Measurements from ENCODE around the gene MACROD1. TPM values are rescaled to one million over a fixed set of nuclear protein-coding genes. Genes with fewer than 3 reads are reported as not detected.

The MACROD1 gene
- polyA plus RNA-seq, 1 donor (not counting 4 experiments of a cell fraction or from before 2014, with no cell fraction given): 4.6 TPM

DNA sequence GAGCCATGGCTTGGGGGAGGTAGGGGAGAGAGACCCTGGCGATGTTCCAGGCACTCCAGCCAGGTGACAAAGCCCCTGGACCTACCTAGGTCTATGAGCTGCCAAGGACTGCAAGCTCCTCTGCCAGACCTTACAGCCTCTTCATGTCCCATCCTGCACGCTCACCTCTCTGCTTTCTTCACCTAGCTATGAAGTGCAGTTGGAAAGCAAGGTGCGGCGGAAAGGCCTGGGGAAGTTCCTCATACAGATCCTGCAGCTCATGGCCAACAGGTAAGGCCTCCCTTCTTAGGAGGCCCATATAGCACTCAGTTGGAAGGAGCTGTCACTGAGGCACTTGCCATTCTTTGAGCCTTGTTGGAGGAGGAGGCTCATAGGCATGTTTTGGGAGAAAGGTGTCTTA, 213.3 kb downstream of the MACROD1 start:
- H3K4me2 ChIP-seq (ENCODE audit: control insufficient read depth, extremely low read depth, insufficient read depth, low read depth, low read length): peak overlapping the region; percentile 73
- no peaks in the 10 kb centered on the region for H3K9me3 ChIP-seq (ENCODE audit: control insufficient read depth, low read depth, low read length)
- TF ChIP-seq EZH2 (IDR thresholded peaks at IDR 0.05; ENCODE audit: low read length): no peak
- TF ChIP-seq, protein P1, sequence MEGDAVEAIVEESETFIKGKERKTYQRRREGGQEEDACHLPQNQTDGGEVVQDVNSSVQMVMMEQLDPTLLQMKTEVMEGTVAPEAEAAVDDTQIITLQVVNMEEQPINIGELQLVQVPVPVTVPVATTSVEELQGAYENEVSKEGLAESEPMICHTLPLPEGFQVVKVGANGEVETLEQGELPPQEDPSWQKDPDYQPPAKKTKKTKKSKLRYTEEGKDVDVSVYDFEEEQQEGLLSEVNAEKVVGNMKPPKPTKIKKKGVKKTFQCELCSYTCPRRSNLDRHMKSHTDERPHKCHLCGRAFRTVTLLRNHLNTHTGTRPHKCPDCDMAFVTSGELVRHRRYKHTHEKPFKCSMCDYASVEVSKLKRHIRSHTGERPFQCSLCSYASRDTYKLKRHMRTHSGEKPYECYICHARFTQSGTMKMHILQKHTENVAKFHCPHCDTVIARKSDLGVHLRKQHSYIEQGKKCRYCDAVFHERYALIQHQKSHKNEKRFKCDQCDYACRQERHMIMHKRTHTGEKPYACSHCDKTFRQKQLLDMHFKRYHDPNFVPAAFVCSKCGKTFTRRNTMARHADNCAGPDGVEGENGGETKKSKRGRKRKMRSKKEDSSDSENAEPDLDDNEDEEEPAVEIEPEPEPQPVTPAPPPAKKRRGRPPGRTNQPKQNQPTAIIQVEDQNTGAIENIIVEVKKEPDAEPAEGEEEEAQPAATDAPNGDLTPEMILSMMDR (optimal IDR thresholded peaks at IDR 0.05 in 1 of 3, IDR thresholded peaks at IDR 0.05 in 1 of 3, conservative IDR thresholded peaks at IDR 0.05 in 1 of 3; ENCODE audit: extremely low read depth in 1 of 3, insufficient read depth in 2 of 3, low read length in 3 of 3): no peak
- no peak for FAIRE-seq
- peak overlapping the region in 1 of 3 experiments; percentile 34 for H3K4me3 ChIP-seq (ENCODE audit: control insufficient read depth in 2 of 3, extremely low read depth in 1 of 3, insufficient read depth in 2 of 3, low read depth in 1 of 3, low read length in 3 of 3)
- H4K20me1 ChIP-seq (ENCODE audit: control insufficient read depth, extremely low read depth, insufficient read depth, low read length): no peaks in the 10 kb centered on the region
- dilution Hi-C loops (cut with MboI; ENCODE audit: extremely low pct_ligation_motif_present, low sequenced_read_pairs): no loop called here
- H3K9me1 ChIP-seq (ENCODE audit: control insufficient read depth, extremely low read depth, insufficient read depth, low read length): no peaks in the 10 kb centered on the region
- H3K27ac ChIP-seq (ENCODE audit: control insufficient read depth, insufficient read depth, low read length): peak overlapping the region; percentile 62
- no peaks in the 10 kb centered on the region for H3K79me2 ChIP-seq (ENCODE audit: control insufficient read depth, insufficient read depth, low read length)
- H3K4me1 ChIP-seq (ENCODE audit: control insufficient read depth, extremely low read depth, insufficient read depth, low read length): peaks cover 14% of the 10 kb centered on the region
- peak overlapping the region; percentile 48 for H3K9ac ChIP-seq (ENCODE audit: control insufficient read depth, extremely low read depth, insufficient read depth, low read length)
- peaks cover 8 to 10% of the 10 kb centered on the region in 2 experiments for H3K36me3 ChIP-seq (ENCODE audit: control insufficient read depth in 2 of 2, extremely low read depth in 1 of 2, insufficient read depth in 2 of 2, low read length in 2 of 2)
- H3K27me3 ChIP-seq (ENCODE audit: control insufficient read depth, extremely low read depth, insufficient read depth, low read length): no peaks in the 10 kb centered on the region
- no peak for DNase-seq (ENCODE audit: low read depth, low spot score)
- peak overlapping the region; percentile 14 for H2AFZ ChIP-seq (ENCODE audit: control insufficient read depth, low read length)

DNA sequence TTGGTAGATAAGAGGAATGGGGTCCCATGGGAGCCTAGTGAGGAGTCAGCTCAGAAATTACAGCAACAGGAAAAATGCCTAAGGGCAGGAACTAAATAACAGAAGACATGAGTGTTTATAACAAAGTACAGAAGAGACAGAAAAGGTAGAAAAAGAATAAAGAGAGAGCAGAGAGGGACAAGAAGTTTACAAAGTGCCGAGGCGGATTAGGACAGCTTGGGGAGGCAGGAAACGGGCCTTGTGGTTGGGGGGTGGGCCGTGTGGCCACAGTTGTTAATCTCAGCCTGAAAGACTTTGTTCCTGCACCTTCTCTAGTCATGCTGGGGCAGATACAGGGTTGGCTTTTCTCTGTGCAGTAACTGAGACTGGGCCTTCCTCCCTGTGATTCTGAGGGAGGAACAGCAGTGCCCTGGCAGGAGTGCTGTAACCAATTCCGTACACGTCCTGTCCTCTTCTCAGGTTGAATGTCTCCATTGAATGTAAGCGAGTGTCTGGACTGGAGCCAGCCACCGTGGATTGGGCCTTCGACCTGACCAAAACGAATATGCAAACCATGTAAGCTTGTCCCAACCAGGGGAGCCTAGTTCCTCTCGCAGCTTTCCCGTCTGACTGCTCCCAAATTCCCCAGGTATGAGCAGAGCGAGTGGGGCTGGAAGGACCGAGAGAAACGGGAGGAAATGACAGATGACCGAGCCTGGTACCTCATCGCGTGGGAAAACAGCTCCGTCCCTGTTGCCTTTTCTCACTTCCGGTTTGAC, 214.0 kb downstream of the MACROD1 start:
- peak overlapping the region; percentile 62 for H3K27ac ChIP-seq (ENCODE audit: control insufficient read depth, insufficient read depth, low read length)
- H2AFZ ChIP-seq (ENCODE audit: control insufficient read depth, low read length): peak overlapping the region; percentile 14
- peaks cover 8 to 10% of the 10 kb centered on the region in 2 experiments for H3K36me3 ChIP-seq (ENCODE audit: control insufficient read depth in 2 of 2, extremely low read depth in 1 of 2, insufficient read depth in 2 of 2, low read length in 2 of 2)
- H4K20me1 ChIP-seq (ENCODE audit: control insufficient read depth, extremely low read depth, insufficient read depth, low read length): no peaks in the 10 kb centered on the region
- peaks cover 14% of the 10 kb centered on the region for H3K4me1 ChIP-seq (ENCODE audit: control insufficient read depth, extremely low read depth, insufficient read depth, low read length)
- dilution Hi-C loops (cut with MboI; ENCODE audit: extremely low pct_ligation_motif_present, low sequenced_read_pairs): no loop called here
- H3K27me3 ChIP-seq (ENCODE audit: control insufficient read depth, extremely low read depth, insufficient read depth, low read length): no peaks in the 10 kb centered on the region
- FAIRE-seq (peak; percentile 51), DNase-seq (ENCODE audit: low read depth, low spot score) (no peak)
- no peaks in the 10 kb centered on the region for H3K79me2 ChIP-seq (ENCODE audit: control insufficient read depth, insufficient read depth, low read length)
- peak overlapping the region in 1 of 3 experiments; percentile 34 for H3K4me3 ChIP-seq (ENCODE audit: control insufficient read depth in 2 of 3, extremely low read depth in 1 of 3, insufficient read depth in 2 of 3, low read depth in 1 of 3, low read length in 3 of 3)
- H3K9ac ChIP-seq (ENCODE audit: control insufficient read depth, extremely low read depth, insufficient read depth, low read length): peak overlapping the region; percentile 48
- TF ChIP-seq, protein P1 (optimal IDR thresholded peaks at IDR 0.05 in 1 of 3, IDR thresholded peaks at IDR 0.05 in 1 of 3, conservative IDR thresholded peaks at IDR 0.05 in 1 of 3; ENCODE audit: extremely low read depth in 1 of 3, insufficient read depth in 2 of 3, low read length in 3 of 3): no peak
- no peak for TF ChIP-seq EZH2 (IDR thresholded peaks at IDR 0.05; ENCODE audit: low read length)
- H3K9me1 ChIP-seq (ENCODE audit: control insufficient read depth, extremely low read depth, insufficient read depth, low read length): no peaks in the 10 kb centered on the region
- H3K9me3 ChIP-seq (ENCODE audit: control insufficient read depth, low read depth, low read length): no peaks in the 10 kb centered on the region
- peak overlapping the region; percentile 73 for H3K4me2 ChIP-seq (ENCODE audit: control insufficient read depth, extremely low read depth, insufficient read depth, low read depth, low read length)

Small RNA genes within 50 kb of the gene (small RNA-seq; reads per million reads assigned to genes)
- gene RNU6-45P (ENCODE audit: insufficient read length in 3 of 3, low read depth in 3 of 3, low replicate concordance in 1 of 3): 0 reads per million in 3 experiments

Other genes with a start within 250 kb of the MACROD1 start
- 0.35 to 0.62 TPM (median 0.46 TPM) in 3 replicates for gene RCOR2, start 248.9 kb downstream of the MACROD1 start, polyA plus RNA-seq
- gene NAA40, start 227.1 kb downstream of the MACROD1 start, polyA plus RNA-seq: 8.9 to 23.2 TPM (median 13.5 TPM) in 3 replicates
- gene COX8A, start 191.5 kb downstream of the MACROD1 start, polyA plus RNA-seq: 159 to 308 TPM (median 242 TPM) in 3 replicates
- 106 to 201 TPM (median 143 TPM) in 3 replicates for gene OTUB1, start 179.7 kb downstream of the MACROD1 start, polyA plus RNA-seq
- gene FLRT1, start 130.2 kb downstream of the MACROD1 start, polyA plus RNA-seq: not detected in 3 replicates
- gene STIP1, start 20.1 kb upstream of the MACROD1 start, polyA plus RNA-seq: 157 to 215 TPM (median 206 TPM) in 3 replicates
- 0.26 to 1.9 TPM (median 0.98 TPM) in 3 replicates for gene FERMT3, start 40.6 kb upstream of the MACROD1 start, polyA plus RNA-seq
- 15.5 to 20.3 TPM (median 18.3 TPM) in 3 replicates for gene TRPT1, start 60.1 kb upstream of the MACROD1 start, polyA plus RNA-seq
- gene NUDT22, start 60.2 kb upstream of the MACROD1 start, polyA plus RNA-seq: 22.6 to 55.6 TPM (median 31.1 TPM) in 3 replicates
- 10.1 to 24.7 TPM (median 12.2 TPM) in 3 replicates for gene DNAJC4, start 64.4 kb upstream of the MACROD1 start, polyA plus RNA-seq
- gene VEGFB, start 68.5 kb upstream of the MACROD1 start, polyA plus RNA-seq: 9.7 to 23.3 TPM (median 10.0 TPM) in 3 replicates
- gene FKBP2, start 75.0 kb upstream of the MACROD1 start, polyA plus RNA-seq: 40.3 to 57.7 TPM (median 51.9 TPM) in 3 replicates
- 182 to 254 TPM (median 208 TPM) in 3 replicates for gene PPP1R14B, start 80.8 kb upstream of the MACROD1 start, polyA plus RNA-seq
- gene PLCB3, start 85.4 kb upstream of the MACROD1 start, polyA plus RNA-seq: 32.5 to 46.9 TPM (median 42.0 TPM) in 3 replicates
- gene BAD, start 118.6 kb upstream of the MACROD1 start, polyA plus RNA-seq: 58.3 to 86.9 TPM (median 61.2 TPM) in 3 replicates
- 6.6 to 11.7 TPM (median 9.8 TPM) in 3 replicates for gene GPR137, start 119.7 kb upstream of the MACROD1 start, polyA plus RNA-seq
- not detected in 3 replicates for gene KCNK4, start 125.2 kb upstream of the MACROD1 start, polyA plus RNA-seq
- gene CATSPERZ, start 134.2 kb upstream of the MACROD1 start, polyA plus RNA-seq: 0.17 to 0.29 TPM (median 0.19 TPM) in 3 replicates
- gene ESRRA, start 139.4 kb upstream of the MACROD1 start, polyA plus RNA-seq: 20.8 to 33.9 TPM (median 25.9 TPM) in 3 replicates
- 238 to 408 TPM (median 297 TPM) in 3 replicates for gene TRMT112, start 151.4 kb upstream of the MACROD1 start, polyA plus RNA-seq
- gene PRDX5, start 152.0 kb upstream of the MACROD1 start, polyA plus RNA-seq: 590 to 817 TPM (median 591 TPM) in 3 replicates
- 2.9 to 5.3 TPM (median 3.7 TPM) in 3 replicates for gene CCDC88B, start 174.1 kb upstream of the MACROD1 start, polyA plus RNA-seq
- 46.5 to 62.7 TPM (median 52.4 TPM) in 3 replicates for gene RPS6KA4, start 193.0 kb upstream of the MACROD1 start, polyA plus RNA-seq

Data from keratinocyte (primary cell).